ENCODE data around the gene RUBCNL. TPM values are rescaled to one million over a fixed set of nuclear protein-coding genes. Genes with fewer than 3 reads are reported as not detected.

RUBCNL gene
- total RNA-seq, 1 donor from 2014 or later, result 2.8 TPM

DNA sequence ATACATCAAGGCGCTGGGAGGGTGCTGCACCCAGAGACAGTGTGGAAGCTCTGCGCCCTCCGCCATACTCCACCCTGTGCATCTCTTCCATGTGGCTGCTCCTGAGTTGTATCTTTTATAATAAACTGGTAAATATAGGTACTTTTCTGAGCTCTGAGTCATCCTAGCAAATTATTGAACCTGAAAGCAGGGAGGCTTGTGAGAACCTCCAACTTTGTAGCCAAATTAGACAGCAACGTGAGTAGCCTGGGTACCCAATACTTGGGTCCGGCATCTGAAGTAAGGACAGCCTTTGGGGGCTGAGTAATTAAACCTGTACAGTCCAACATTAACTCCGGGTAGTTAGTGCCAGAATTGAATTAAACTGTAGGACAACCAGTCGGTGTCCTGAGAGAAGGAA, 57.4 kb downstream of the RUBCNL start:
- no peak for DNase-seq (ENCODE audit: low spot score)
- Mint-ChIP-seq H3K9me3 (no peaks in the 10 kb centered on the region), H3K4me1 (ENCODE audit: low read depth) (peaks cover 54% of the 10 kb centered on the region), H3K27me3 (ENCODE audit: insufficient read depth) (no peaks in the 10 kb centered on the region), H3K27ac (no peak overlapping the region), H3K36me3 (ENCODE audit: low read depth) (peaks cover 5% of the 10 kb centered on the region), H3K4me3 (no peak overlapping the region)
- intact Hi-C loops (cut with micrococcal nuclease), result no loop called here

DNA sequence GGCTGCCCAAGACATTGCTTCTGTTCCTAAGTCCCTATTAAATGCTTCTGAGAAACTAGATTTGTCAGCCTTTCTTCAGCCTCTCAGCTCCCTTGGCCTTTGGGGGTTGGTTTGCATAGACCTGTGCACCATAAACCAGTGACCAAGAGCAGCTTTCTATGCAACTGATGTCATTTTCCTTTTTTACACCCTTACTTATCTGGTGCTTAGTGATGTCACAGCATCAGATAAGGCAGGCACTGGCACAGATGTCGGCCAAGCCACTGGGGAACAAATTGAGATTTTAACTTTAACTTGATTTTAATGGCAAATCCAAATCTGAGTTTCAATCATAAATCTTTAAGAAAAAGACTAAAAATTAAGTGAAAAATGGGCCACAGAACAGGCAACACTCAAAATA, 59.8 kb downstream of the RUBCNL start:
- no peak overlapping the region for H3K27ac Mint-ChIP-seq
- no peaks in the 10 kb centered on the region for H3K9me3 Mint-ChIP-seq
- peaks cover 38% of the 10 kb centered on the region for H3K4me1 Mint-ChIP-seq (ENCODE audit: low read depth)
- no peak overlapping the region for H3K4me3 Mint-ChIP-seq
- peaks cover 2% of the 10 kb centered on the region for H3K27me3 Mint-ChIP-seq (ENCODE audit: insufficient read depth)
- no peaks in the 10 kb centered on the region for H3K36me3 Mint-ChIP-seq (ENCODE audit: low read depth)
- no peak for DNase-seq (ENCODE audit: low spot score)
- intact Hi-C loops (cut with micrococcal nuclease), result no loop called here

DNA sequence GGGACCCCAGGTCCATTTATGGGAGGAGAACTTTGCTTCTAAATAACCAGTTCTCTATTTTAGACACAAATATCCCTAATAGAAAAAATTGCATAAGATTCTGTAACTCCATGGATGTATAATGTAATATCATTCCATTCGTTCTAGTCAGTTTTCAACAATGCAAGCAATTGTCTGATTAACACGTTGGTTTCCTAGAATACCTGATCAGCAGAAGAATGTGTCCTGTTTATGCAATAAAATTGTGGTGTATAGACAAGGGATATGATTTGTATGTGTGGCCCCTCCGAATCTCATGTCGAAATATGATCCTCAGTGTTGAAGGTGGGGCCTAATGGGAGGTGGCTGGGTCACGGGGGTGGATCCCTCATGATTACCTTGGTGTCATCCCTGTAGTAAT, 62.1 kb downstream of the RUBCNL start:
- DNase-seq (ENCODE audit: low spot score), result no peak
- H3K4me1 Mint-ChIP-seq (ENCODE audit: low read depth), result peaks cover 45% of the 10 kb centered on the region
- intact Hi-C loops (cut with micrococcal nuclease), result loop anchor here (5.0 kb wide), 1 partner anchor 32 kb away; no protein-coding TSS in a partner anchor
- H3K27me3 Mint-ChIP-seq (ENCODE audit: insufficient read depth), result peaks cover 2% of the 10 kb centered on the region
- H3K27ac Mint-ChIP-seq, result no peak overlapping the region
- no peak overlapping the region for H3K4me3 Mint-ChIP-seq
- no peaks in the 10 kb centered on the region for H3K9me3 Mint-ChIP-seq
- no peaks in the 10 kb centered on the region for H3K36me3 Mint-ChIP-seq (ENCODE audit: low read depth)

DNA sequence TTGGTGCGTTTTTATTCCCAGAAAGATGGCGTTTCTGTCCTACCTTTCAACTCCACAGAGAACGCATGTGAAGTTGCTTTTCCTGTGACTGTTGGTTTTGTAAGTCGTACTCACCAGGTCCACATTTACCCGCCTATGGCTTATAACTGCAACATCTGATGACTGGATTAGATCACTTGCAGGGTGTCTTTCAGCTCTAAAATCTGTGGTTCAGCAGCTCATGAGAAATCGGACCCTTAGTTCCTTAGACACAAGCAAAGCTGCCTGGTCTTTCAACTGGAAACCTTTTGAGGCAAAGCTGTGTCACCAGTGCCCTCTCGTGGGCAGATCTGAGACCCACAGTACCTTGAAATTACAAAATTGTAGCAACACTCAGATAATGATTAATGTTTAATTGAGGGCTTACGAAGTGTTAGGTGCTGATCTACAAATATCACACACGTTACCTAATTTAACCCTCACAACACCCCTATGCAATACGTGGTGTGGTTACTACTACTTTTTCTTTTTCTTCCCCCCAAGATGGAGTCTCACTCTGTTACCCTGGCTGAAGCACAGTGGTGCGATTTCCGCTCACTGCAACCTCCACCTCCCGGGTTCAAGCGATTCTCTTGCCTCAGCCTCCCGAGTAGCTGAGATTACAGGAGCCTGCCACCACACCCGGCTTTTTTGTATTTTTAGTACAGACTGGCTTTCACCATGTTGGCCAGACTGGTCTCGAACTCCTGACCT, 65.4 kb downstream of the RUBCNL start:
- Mint-ChIP-seq H3K4me1 (ENCODE audit: low read depth) (peaks cover 38% of the 10 kb centered on the region), H3K36me3 (ENCODE audit: low read depth) (peaks cover 2% of the 10 kb centered on the region), H3K9me3 (no peaks in the 10 kb centered on the region), H3K27me3 (ENCODE audit: insufficient read depth) (peaks cover 2% of the 10 kb centered on the region), H3K4me3 (peak overlapping the region; percentile 84), H3K27ac (peak overlapping the region; percentile 93)
- DNase-seq (ENCODE audit: low spot score), result peak; percentile 52
- intact Hi-C loops (cut with micrococcal nuclease), result loop anchor here (1.0 to 5.0 kb wide), 12 partner anchors 19 to 810 kb away; partner anchors contain the start of gene ZC3H13

DNA sequence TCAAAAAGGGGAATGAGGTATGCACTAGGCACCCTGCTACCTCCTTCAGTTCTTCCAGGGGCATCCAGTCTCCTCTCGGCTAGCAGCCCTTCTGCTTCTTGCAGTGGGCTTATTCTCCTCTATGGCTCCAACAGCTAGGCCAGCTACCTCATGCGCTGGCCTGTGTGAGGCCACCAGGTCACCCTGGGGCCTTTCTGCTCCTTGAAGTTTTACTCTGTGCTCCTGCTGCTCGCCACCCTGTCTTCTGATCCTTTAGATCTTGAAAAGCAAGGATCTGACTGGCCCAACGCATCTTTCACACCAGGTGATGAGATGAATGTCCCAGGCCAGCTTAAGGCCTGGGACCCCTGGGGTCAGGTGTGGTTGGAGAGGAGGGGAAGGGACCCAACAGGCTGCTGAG, 66.2 kb downstream of the RUBCNL start:
- DNase-seq (ENCODE audit: low spot score), result no peak
- Mint-ChIP-seq H3K27me3 (ENCODE audit: insufficient read depth) (peaks cover 2% of the 10 kb centered on the region), H3K27ac (peak overlapping the region; percentile 93), H3K4me1 (ENCODE audit: low read depth) (peaks cover 31% of the 10 kb centered on the region), H3K36me3 (ENCODE audit: low read depth) (peaks cover 2% of the 10 kb centered on the region), H3K4me3 (peak overlapping the region; percentile 84), H3K9me3 (no peaks in the 10 kb centered on the region)
- intact Hi-C loops (cut with micrococcal nuclease), result loop anchor here (1.0 to 5.0 kb wide), 12 partner anchors 20 to 810 kb away; partner anchors contain the start of gene ZC3H13

DNA sequence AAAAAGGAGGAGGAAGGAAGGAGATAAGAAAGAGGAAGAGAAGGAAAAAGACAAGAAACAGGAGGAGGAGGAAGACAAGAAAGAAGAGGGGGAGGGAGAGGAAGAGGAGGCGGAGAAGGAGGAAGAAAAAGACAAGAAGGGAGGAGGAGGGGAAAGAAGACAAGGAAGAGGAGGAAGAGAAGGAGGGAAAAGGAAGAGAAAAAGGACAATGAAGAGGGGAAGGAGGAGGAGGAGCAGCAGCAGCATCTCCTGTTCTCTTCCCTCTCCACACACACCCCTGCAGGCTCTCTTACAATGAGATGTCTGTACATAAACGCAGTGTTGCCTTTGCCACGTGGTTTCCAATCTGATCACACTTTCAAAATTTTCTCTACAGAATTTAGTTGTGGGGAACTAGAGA, 66.6 kb downstream of the RUBCNL start:
- Mint-ChIP-seq H3K9me3 (no peaks in the 10 kb centered on the region), H3K27me3 (ENCODE audit: insufficient read depth) (peaks cover 2% of the 10 kb centered on the region), H3K4me1 (ENCODE audit: low read depth) (peaks cover 34% of the 10 kb centered on the region), H3K27ac (peak overlapping the region; percentile 93), H3K36me3 (ENCODE audit: low read depth) (peaks cover 3% of the 10 kb centered on the region), H3K4me3 (peak overlapping the region; percentile 84)
- no peak for DNase-seq (ENCODE audit: low spot score)
- intact Hi-C loops (cut with micrococcal nuclease), result loop anchor here (2.0 to 5.0 kb wide), 4 partner anchors 20 to 268 kb away; partner anchors contain the start of gene ZC3H13

DNA sequence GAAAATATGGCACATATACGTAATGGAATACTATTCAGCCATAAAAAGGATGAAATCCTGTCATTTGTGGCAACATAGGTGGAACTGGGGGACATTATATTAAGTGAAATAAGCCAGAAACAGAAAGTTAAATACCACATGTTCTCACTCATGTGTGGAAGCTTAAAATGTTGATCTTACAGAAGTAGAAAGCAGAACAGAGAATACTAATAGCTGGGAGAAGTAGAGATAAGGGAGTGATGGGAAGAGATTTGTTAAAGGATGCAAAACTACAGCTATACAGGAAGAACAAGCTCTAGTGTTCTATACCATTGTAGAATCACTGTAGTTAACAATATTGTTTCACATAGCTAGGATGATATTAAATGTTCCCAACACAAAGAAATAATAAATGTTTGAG, 68.1 kb downstream of the RUBCNL start:
- peaks cover 39% of the 10 kb centered on the region for H3K4me1 Mint-ChIP-seq (ENCODE audit: low read depth)
- H3K27ac Mint-ChIP-seq, result no peak overlapping the region
- no peak for DNase-seq (ENCODE audit: low spot score)
- H3K4me3 Mint-ChIP-seq, result no peak overlapping the region
- peaks cover 10% of the 10 kb centered on the region for H3K36me3 Mint-ChIP-seq (ENCODE audit: low read depth)
- peaks cover 2% of the 10 kb centered on the region for H3K27me3 Mint-ChIP-seq (ENCODE audit: insufficient read depth)
- intact Hi-C loops (cut with micrococcal nuclease), result no loop called here
- H3K9me3 Mint-ChIP-seq, result peaks cover 6% of the 10 kb centered on the region

DNA sequence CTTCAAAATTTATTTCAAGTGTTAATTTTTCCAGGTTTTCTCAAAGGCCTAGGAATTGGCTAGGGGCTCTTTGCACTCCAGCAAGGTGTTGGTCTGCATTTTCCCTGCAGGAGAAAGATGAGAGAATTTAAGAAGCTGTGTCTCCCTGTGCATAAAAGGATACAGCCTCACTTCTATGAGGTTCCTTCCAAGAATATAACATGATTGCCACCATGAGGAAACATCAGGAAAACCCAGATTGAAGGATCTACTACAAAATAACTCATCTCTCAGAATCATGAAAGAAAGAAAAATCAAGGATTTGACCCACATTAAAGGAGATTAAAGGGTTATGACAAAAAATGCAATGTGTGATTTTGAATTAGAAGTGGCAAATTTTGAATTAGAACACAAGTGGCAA, 69.9 kb downstream of the RUBCNL start:
- DNase-seq (ENCODE audit: low spot score), result no peak
- intact Hi-C loops (cut with micrococcal nuclease), result no loop called here
- Mint-ChIP-seq H3K36me3 (ENCODE audit: low read depth) (peaks cover 17% of the 10 kb centered on the region), H3K4me1 (ENCODE audit: low read depth) (peaks cover 40% of the 10 kb centered on the region), H3K4me3 (no peak overlapping the region), H3K27me3 (ENCODE audit: insufficient read depth) (no peaks in the 10 kb centered on the region), H3K9me3 (peaks cover 10% of the 10 kb centered on the region), H3K27ac (no peak overlapping the region)

DNA sequence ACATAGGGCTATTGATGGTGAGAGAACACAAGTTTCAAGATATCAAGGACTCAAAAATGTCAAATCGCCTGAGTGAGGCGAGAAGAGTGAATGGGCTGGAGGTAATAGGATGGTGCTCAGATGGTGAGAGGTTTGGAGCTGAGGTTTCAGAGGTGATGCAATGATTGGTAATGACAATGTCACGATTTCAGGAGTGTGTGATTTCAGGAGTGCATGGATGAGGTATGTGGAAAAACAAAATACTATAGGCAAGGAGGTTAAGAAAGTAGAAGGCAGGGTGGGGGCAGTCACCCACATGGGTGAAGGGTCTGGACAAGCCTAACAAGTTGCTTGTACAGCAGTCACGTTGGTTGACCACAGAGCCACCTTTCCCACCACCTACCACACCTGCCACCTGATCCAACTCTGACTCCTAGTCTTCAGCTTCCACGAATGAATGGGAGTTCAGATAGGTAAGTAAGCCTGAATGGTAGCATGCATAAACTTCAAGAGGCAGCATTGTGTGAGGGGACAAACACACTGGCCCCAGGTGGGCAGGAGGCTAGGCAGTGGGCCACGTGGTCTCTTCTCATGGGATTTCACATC, 71.5 kb downstream of the RUBCNL start:
- no peak for DNase-seq (ENCODE audit: low spot score)
- Mint-ChIP-seq H3K27me3 (ENCODE audit: insufficient read depth) (no peaks in the 10 kb centered on the region), H3K4me3 (no peak overlapping the region), H3K36me3 (ENCODE audit: low read depth) (peaks cover 23% of the 10 kb centered on the region), H3K9me3 (peaks cover 13% of the 10 kb centered on the region), H3K27ac (peak overlapping the region; percentile 14), H3K4me1 (ENCODE audit: low read depth) (peaks cover 26% of the 10 kb centered on the region)
- intact Hi-C loops (cut with micrococcal nuclease), result no loop called here

DNA sequence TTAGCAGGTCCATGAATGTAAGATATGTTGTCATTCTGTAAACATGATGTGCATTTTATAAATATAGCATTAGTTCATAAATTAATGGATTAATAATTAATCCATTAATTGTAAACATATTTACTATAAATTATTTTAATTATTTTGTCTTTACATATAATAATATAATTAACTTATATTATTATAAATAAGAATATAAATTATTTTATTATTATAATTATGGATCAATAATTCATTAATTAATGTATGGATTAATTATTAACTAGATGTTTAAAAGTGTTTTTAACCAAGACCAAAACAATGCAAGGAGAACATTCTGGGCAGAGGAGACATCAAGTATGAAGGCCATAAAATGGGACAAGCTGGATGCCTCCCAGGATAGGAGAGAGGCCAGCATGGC, 72.0 kb downstream of the RUBCNL start:
- Mint-ChIP-seq H3K4me3 (no peak overlapping the region), H3K36me3 (ENCODE audit: low read depth) (peaks cover 28% of the 10 kb centered on the region), H3K9me3 (peaks cover 18% of the 10 kb centered on the region), H3K4me1 (ENCODE audit: low read depth) (peaks cover 26% of the 10 kb centered on the region), H3K27me3 (ENCODE audit: insufficient read depth) (no peaks in the 10 kb centered on the region), H3K27ac (no peak overlapping the region)
- intact Hi-C loops (cut with micrococcal nuclease), result no loop called here
- DNase-seq (ENCODE audit: low spot score), result no peak

DNA sequence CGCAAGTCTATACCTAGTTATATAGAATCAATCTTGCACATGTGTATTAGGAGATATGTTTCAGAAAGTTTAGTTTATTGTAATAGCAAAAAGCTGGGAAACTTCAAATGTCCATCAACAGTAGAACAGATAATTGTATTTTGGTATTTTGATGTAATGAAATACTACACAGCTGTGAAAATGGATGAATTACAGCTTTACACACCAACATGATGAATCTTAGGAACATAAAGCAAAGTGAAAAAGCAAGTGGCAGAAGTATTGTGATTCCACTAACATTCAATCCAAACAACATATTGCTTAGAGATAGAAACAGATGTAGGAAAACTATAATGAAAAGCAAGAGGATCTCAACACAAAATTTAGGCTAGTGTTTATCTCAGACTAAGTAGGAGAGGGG, 72.5 kb downstream of the RUBCNL start:
- Mint-ChIP-seq H3K4me3 (no peak overlapping the region), H3K36me3 (ENCODE audit: low read depth) (peaks cover 30% of the 10 kb centered on the region)

DNA sequence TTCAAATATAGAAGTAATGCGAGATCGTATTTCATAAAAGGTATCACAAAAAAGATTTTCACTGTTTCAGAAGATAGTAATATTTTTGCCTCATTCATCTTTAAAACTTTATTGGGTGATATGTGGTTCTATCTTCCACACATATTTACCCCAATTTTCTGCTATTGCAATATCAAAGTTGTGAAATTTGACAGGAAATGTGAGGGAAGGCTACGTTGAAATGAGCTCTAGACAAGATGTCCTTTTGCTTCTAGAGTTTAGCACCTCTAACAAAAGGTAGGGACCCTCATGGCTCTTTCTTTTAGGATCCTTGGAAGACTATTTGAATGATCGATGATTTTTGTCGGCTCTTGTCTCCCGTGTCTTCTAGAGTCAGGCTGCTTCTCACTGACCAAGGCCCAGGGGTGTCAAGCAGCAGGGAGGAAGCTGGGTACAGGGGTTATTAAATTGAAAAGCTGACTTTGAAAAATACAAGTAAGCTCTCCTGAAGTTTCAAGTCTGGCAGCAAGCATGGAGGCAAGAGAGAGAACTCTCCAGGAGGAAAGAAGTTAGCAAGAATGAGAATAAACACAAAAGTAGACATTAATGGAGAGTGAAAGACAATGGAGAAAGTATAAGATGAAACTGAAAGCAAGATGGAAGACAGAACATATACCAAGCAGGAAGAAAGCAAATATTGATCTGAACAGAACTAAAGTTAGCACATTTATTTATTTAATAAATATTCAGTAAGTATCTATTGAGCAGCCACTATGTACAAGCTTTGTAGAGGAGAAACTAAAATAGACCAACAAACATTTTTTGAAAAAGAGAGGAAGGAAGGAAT, 73.4 kb downstream of the RUBCNL start:
- H3K4me3 Mint-ChIP-seq, result peak overlapping the region; percentile 54
- intact Hi-C loops (cut with micrococcal nuclease), result no loop called here

More for the DNA sequence above, 72.5 kb downstream of the RUBCNL start:
- intact Hi-C loops (cut with micrococcal nuclease), result no loop called here
- Mint-ChIP-seq H3K27ac (no peak overlapping the region), H3K27me3 (ENCODE audit: insufficient read depth) (no peaks in the 10 kb centered on the region), H3K9me3 (peaks cover 23% of the 10 kb centered on the region), H3K4me1 (ENCODE audit: low read depth) (peaks cover 30% of the 10 kb centered on the region)
- no peak for DNase-seq (ENCODE audit: low spot score)

DNA sequence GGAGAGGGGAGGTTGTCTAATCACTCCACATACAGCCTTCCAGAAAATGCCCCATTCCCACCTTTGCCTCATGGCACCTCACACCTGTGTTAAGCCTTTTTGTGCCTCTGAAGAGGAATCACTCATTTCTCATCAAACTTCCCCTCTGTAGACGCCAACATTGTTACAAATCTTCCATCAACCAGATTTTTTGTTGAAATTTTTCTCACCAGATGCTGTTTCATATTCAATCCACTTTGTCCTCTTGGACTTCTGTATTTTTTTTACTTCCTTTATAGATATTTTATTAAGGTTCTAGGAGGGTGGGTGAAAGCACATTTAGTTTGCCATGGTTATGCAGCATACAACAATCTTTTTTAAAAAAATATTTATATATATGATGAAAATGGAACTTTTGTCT, 74.0 kb downstream of the RUBCNL start:
- Mint-ChIP-seq H3K27me3 (ENCODE audit: insufficient read depth) (no peaks in the 10 kb centered on the region), H3K4me1 (ENCODE audit: low read depth) (peaks cover 27% of the 10 kb centered on the region), H3K27ac (no peak overlapping the region), H3K4me3 (no peak overlapping the region), H3K36me3 (ENCODE audit: low read depth) (peaks cover 32% of the 10 kb centered on the region), H3K9me3 (peaks cover 25% of the 10 kb centered on the region)
- intact Hi-C loops (cut with micrococcal nuclease), result no loop called here
- DNase-seq (ENCODE audit: low spot score), result no peak

More for the DNA sequence above, 73.4 kb downstream of the RUBCNL start:
- Mint-ChIP-seq H3K27me3 (ENCODE audit: insufficient read depth) (no peaks in the 10 kb centered on the region), H3K4me1 (ENCODE audit: low read depth) (peaks cover 30% of the 10 kb centered on the region), H3K36me3 (ENCODE audit: low read depth) (peaks cover 30% of the 10 kb centered on the region), H3K27ac (peak overlapping the region; percentile 76), H3K9me3 (peaks cover 25% of the 10 kb centered on the region)
- DNase-seq (ENCODE audit: low spot score), result no peak
